Inferior parietal cortex (tissue), 1 donor: ENCODE data around the gene EXD3.

Experiments used
- DNase-seq: peaks from one replicate; pipeline ENCODE4 v3.0.0-alpha.2; 2016; ENCODE audit errors: extremely low spot score

EXD3 gene

DNA sequence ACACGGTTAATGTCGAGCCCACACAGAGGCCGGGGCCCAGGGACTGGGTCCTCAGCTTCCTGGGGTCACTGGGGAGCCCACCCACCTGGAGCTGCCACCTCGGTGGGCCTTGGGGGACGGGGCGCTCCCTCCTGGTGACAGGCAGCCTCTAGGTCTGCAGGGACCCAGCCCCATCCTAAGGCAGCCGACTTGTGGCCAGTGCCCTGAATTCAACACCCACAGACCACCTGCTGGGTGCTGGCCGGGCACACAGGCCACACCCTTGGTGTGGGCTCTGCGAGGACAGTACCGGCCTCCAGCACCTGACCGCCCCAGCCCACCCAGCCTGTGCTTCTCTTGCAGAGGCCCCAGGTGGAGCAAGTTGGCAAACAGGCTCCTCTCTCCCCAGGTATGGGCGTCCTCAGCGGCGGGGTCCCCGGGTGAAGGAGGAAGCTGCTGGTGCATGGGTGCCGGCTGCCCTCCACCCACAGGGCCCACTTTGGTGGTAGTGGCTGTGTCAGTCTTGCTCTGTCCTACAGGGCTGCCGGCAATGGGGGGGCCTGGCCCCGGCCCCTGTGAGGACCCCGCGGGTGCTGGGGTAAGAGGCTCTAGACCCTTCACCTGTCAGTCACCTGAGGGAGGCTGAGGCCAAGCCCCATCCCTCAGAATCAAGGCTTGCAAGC lies 9.9 kb upstream of the EXD3 start:
- DNase-seq: no peak

- DNase-seq: no peak
These were observed 8.5 kb upstream of the EXD3 start for GRCh38 chr9:137431416-137431931.

GRCh38 chr9:137430723-137431415 lies 7.9 kb upstream of the EXD3 start:
- DNase-seq: no peak

DNA sequence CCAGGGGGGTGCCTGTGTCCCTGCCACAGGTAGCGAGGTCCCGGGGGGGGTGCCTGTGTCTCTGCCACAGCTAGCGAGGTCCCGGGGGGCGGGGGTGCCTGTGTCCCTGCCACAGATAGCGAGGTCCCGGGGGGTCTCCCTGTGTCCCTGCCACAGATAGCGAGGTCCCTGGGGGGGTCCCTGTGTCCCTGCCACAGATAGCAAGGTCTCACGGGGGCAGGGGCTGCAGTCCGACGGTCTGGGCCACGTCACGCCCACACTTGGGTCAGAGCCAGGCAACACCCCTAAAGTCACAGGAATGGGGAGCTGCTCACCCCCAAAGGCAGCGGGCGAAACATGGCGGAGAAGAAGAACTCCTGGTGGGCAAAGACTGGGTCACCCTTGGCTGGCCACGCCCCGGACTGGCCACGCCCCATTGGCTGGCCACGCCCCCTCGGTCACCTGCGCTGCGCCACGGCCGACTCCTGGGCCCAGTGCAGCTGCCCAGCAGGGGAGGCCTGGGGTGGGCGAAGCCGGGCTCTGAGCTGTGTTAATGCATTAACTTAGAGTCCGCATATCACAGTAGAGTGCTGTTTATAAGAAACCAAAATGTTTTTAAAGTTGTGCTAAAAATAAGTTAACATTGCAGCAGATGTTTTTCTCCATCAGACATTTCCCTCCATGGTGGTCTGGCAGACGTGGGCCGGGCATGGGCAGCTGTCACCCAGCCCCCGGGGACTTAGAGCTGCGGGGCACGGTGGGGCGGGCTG lies 7.2 kb upstream of the EXD3 start:
- DNase-seq: no peak

DNA sequence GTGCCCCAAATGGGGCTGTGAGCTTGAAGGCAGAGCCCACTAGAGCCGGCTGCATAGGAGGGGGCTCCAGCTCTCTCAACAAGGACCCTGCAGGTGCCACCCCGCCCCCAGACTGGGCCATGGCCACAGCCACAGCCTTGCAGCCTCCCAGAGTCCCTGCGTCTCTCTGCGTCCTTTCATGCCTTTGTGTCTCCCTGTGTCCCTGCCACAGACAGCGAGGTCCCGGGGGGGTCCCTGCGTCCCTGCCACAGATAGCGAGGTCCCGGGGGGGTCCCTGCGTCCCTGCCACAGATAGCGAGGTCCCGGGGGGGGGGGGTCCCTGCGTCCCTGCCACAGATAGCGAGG lies 6.6 kb upstream of the EXD3 start:
- DNase-seq: no peak

GRCh38 chr9:137428841-137429545 lies 6.0 kb upstream of the EXD3 start:
- no peak for DNase-seq

- no peak for DNase-seq
These were observed 5.3 kb upstream of the EXD3 start for GRCh38 chr9:137428311-137428630.

DNA sequence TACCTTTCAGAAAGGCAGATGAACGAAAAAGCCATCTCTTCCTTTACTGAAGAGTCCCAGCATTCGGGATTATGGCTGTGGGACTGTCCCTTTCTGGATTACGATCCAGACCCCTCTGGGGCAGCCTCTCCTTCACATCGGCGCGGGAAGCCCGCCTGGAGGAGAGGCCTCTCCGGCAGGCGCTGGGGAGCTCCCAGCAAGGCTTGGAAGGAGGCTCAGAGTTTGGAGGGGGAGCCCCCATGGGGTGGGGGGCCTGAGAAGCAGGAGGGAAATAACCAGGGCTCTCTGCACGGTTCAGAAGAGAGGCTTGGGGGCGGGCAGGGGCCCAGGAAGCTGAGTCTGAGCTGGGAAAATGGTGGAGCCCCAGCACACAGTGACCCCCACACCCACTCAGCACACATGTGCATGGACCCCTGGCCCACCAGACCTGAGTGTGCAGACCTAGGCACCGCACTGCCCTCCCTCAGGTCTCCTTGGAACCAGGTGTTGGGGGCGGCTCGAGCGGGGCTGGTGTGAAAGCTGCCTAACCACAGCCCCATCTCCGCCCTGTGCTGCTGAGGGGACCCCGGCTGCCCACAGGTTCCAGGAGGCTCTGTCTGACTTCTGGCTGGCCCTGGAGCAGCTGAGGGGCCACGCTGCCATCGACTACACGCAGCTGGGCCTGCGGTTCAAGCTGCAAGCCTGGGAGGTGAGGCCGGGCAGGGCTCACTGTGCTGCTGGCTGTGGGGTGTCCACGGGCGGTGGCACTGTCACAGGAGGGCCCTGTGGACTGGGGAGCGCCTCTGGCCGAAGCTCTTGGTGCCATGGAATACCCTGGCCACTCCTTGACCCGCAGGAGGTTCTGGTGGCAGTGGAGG lies 4.7 kb upstream of the EXD3 start:
- no peak for DNase-seq

GRCh38 chr9:137426018-137426681 lies 3.2 kb upstream of the EXD3 start:
- no peak for DNase-seq

DNA sequence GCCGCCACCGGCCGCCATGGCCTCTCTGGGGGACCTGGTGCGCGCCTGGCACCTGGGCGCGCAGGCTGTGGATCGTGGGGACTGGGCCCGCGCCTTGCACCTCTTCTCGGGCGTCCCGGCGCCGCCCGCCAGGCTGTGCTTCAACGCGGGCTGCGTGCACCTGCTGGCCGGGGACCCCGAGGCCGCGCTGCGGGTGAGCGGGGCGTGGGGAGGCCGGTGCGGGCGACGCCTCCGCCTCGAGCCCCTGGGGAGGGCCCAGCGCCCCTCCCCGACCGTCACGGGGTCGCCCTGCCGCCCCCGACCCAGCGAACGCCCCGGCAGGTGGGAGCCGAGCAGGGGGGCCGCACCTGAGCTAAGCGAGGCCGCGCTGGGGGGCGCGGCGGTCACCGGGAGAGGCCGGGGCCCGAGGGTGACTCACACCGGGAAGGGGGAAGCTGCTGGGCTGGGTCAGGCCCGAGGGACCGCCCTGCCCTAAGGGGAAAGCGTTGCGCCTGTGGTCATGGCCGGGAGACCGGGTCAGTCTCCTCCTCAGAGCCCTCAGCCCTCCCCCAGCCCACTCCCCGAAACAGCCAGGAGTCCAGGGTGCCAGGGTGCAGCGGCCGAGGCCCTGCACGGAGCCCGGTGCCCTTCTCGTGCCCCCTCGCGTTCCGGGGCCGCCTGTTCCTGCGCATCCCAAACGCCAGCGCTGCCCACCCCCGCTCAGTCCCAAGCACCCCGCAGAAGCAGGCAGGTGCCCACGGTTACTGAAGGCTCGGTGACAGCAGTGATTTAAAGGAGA lies 741 bp upstream of the EXD3 start:
- no peak for DNase-seq

DNA sequence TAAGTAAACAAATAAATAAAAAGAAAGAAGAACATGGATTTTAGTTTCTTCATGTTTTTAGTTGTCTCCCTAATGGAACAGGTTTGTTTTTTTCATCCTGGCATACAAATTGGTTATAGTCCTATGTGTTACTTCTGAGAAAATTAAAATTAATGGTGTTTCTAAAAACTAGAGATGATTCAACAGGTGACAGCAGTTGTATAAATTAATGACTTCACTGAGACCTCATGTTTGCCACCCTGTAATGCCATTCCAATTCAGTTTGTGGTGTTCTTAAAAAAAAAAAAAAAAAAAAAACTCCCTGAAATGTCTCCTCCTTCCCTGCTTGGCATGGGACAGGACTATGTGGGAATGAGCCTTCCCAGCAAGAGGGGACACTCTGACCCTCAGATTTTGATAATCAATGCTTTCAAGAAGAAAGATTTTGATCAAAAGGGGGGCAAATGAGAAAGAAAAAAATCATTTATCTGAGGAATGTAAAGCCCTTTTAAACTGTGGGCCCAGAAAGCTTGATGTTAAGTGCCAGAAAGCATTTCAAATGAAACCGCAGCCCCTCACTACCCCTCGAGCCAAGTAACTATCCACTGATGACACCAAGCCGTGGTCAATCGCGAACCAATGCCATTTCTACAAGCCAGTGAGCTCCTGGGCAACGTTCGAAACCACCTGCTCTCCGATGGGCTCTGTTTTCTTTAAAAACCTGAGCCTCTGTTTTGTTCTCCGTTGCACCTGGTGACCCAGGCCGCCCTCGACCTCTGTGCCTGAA lies 941 bp downstream of the EXD3 start:
- no peak for DNase-seq

GRCh38 chr9:137417161-137418021 lies 5.6 kb downstream of the EXD3 start:
- DNase-seq: no peak

DNA sequence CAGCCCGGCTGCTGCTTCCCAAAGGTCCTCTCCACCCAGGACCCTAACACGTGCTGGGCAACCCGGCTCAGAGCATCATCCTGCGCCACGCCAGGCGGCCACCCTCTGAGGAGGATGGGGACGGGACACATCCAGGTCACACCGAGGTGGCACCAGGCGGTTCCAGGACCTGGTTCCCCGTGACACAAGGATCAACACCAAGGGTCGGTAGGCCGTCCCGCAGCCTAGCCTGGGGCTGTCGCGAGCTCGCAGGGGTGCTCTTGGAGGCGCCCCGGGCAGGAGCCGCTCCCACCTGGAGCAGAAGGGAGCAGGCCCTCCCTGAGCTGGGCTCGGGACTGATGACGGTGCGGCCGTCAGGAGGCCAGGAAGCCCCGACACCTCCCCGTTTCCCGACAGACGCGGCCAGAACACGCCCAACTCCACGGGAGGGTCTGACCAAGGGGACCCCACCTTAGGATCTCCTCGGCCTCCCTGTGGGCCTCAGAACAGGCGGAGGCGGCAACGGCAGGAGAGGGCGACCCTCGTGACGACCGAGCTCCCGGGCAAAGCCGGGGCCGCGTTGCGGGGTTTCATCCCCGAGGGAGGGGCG lies 6.3 kb downstream of the EXD3 start:
- DNase-seq: no peak

GRCh38 chr9:137416006-137416562 lies 6.9 kb downstream of the EXD3 start:
- DNase-seq: no peak

DNA sequence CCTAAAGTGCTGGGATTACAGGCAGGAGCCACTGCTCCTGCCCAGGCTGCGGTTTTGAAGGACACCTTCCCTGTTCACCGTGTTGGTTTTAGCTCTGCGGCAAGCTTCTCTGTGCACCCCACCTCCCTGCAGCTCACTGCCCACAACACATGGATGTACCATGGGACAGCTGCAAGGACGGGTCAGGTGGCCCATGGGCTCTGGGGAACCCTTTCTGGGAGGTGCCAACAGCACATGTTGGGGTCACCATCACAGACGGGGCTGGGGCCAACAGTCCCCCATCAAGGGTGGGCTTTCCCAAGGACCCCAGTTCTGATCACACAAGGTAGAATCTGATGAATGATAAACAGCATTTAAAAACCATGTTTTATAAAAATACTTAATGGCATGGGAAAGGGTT lies 7.5 kb downstream of the EXD3 start:
- DNase-seq: no peak

- no peak for DNase-seq
These were observed 10.5 kb downstream of the EXD3 start for GRCh38 chr9:137412431-137412830.

DNA sequence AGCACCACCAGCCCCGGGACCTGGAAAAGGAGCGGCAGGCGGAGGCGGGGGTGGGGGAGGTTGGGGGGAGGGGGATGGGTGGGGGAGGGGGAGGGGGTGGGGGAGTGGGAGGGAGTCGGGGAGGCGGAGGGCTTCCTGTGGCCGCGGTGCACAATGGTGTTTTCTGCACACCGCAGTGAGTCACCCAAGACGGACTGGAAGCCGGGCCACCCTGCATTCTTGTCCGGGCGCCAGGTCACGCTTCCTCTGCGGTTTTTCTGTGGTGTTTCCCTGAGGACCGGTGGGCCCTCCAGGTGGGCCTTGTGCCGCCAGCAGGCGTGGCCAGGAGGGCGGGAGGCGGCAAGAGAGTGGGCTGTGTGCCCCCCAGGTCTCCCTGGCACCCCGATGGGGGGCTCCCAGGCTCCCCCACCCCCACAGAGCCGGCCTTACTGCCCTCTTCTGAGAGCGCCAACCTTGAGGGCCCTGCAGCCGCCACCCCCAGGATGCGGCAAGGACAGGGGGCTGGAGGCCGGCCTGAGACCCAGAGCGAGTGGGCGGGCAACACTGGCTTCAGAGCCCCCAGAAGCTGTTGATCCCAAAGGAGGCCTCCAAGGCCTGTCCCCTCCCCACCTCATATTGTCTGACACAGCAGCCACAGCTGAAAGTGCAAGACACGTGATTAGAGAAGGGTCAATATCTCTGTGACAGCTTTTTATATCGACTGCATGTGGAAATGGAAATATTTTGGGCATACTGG lies 11.1 kb downstream of the EXD3 start:
- DNase-seq: no peak
